PC-3 (cell line): Measurements from ENCODE around the gene SPTLC2. TPM values are rescaled to one million over a fixed set of nuclear protein-coding genes. Genes with fewer than 3 reads are reported as not detected.

Experiments used
- ATAC-seq: fragments of 200-7000 bp; cut with Tn5 transposase; 2 replicates; pipeline ENCODE4 v1.9.1; 2020; ENCODE audit warnings: mild to moderate bottlenecking, moderate library complexity
- BruUV-seq: library from RNA; stranded (reverse); fragments of 400-500 nt; replicated peaks from 2 replicates; lab custom pipeline; 2021; lab: Mats Ljungman, UMichigan
- CTCF ChIA-PET: fragments of 300-600 bp; sonication (Branson Sonifier 250); formaldehyde crosslinking; loops from one replicate; lab custom pipeline; 2022; ENCODE audit warnings: antibody characterized with exemption; lab: Charles Lee
- POLR2A ChIA-PET: fragments of 300-600 bp; sonication (Branson Sonifier 250); formaldehyde crosslinking; loops from one replicate; lab custom pipeline; 2022; ENCODE audit warnings: antibody characterized with exemption; ENCODE audit not compliant: unreplicated experiment; lab: Charles Lee
- DNase-seq: peaks from one replicate; pipeline ENCODE4 v3.0.0-alpha.2; 2015
- H2AFZ ChIP-seq: fragments of 300-600 bp; sonication (generic); 2 replicates; pipeline ENCODE4 v1.6.0; 2016; ENCODE audit warnings: antibody characterized with exemption, low read length
- H3F3A ChIP-seq: fragments of 300-600 bp; sonication (generic); one replicate; pipeline ENCODE4 v1.6.0; 2017; ENCODE audit warnings: antibody characterized with exemption, low read length, control low read depth, mild to moderate bottlenecking; ENCODE audit not compliant: unreplicated experiment
- H3K27ac ChIP-seq: fragments of 300-600 bp; sonication (generic); 2 replicates; pipeline ENCODE4 v1.5.1; 2016; ENCODE audit warnings: mild to moderate bottlenecking, low read length
- H3K27me3 ChIP-seq: fragments of 300-600 bp; sonication (generic); 2 replicates; pipeline ENCODE4 v1.6.1; 2016; ENCODE audit warnings: low read length, mixed read lengths
- H3K36me3 ChIP-seq: fragments of 300-600 bp; sonication (generic); 2 replicates; pipeline ENCODE4 v1.6.1; 2016; ENCODE audit warnings: low read depth, mixed run types, low read length, mixed read lengths
- H3K4me1 ChIP-seq: fragments of 300-600 bp; sonication (generic); 2 replicates; pipeline ENCODE4 v1.5.1; 2016; ENCODE audit warnings: low read length; ENCODE audit not compliant: insufficient read depth
- H3K4me2 ChIP-seq: fragments of 300-600 bp; sonication (generic); 2 replicates; pipeline ENCODE4 v1.6.0; 2016; ENCODE audit warnings: low read length
- H3K4me3 ChIP-seq: fragments of 300-600 bp; sonication (generic); 2 replicates; pipeline ENCODE4 v1.5.1; 2016; ENCODE audit warnings: mild to moderate bottlenecking, low read length, mixed read lengths
- H3K79me2 ChIP-seq: fragments of 300-600 bp; sonication (generic); 2 replicates; pipeline ENCODE4 v1.6.1; 2017; ENCODE audit warnings: low read length, mixed read lengths
- H3K9ac ChIP-seq: fragments of 300-600 bp; sonication (generic); 2 replicates; pipeline ENCODE4 v1.6.0; 2016; ENCODE audit warnings: mild to moderate bottlenecking, low read length
- H3K9me2 ChIP-seq: fragments of 300-600 bp; sonication (generic); replicated peaks from 2 replicates; pipeline ENCODE4 v1.6.1; 2016; ENCODE audit warnings: mixed run types, low read length, mixed read lengths
- H3K9me3 ChIP-seq: fragments of 300-600 bp; sonication (generic); 2 replicates; pipeline ENCODE4 v1.6.1; 2016; ENCODE audit warnings: low read length, mixed read lengths
- H4K20me1 ChIP-seq: fragments of 300-600 bp; sonication (generic); 2 replicates; pipeline ENCODE4 v1.6.1; 2016; ENCODE audit warnings: low read length, mixed read lengths
- CTCF ChIP-seq: fragments of 300-600 bp; sonication (generic); conservative IDR thresholded peaks from 2 replicates; pipeline ENCODE4 v1.5.1; 2017; ENCODE audit warnings: antibody characterized with exemption, low read depth, mild to moderate bottlenecking, low read length
- EZH2 ChIP-seq: fragments of 300-600 bp; sonication (generic); IDR thresholded peaks from one replicate; pipeline ENCODE4 v1.6.1; 2017; ENCODE audit warnings: antibody characterized with exemption, mild to moderate bottlenecking, low read length; ENCODE audit not compliant: unreplicated experiment
- EZH2phosphoT487 ChIP-seq: fragments of 300-600 bp; sonication (generic); IDR thresholded peaks from 2 replicates; pipeline ENCODE4 v1.6.1; 2018; ENCODE audit warnings: mild to moderate bottlenecking, antibody characterized with exemption, low read length, borderline replicate concordance
- intact Hi-C: fragments of 100-400 bp; cut with micrococcal nuclease; formaldehyde crosslinking; loops from 2 replicates; pipeline ENCODE4 v1.9.0; 2023
- total RNA-seq: library from RNA; depleted of rRNA; stranded (reverse); fragments of >200 nt; gene quantifications from 2 replicates; pipeline ENCODE4 v1.2.3, GENCODE V29; 2014

The SPTLC2 gene
- total RNA-seq, 1 experiment from 2014 or later, result 27.6 TPM

- Histone ChIP-seq H3K27me3 (no peaks in the 10 kb centered on the region), H3K9ac (no peak overlapping the region), H3K4me1 (peaks cover 6% of the 10 kb centered on the region; the same call in 1 of the 2 replicates), H4K20me1 (no peaks in the 10 kb centered on the region), H3K27ac (no peak overlapping the region), H2AFZ (no peak overlapping the region), H3K9me3 (no peaks in the 10 kb centered on the region), H3F3A (no peaks in the 10 kb centered on the region), H3K36me3 (no peaks in the 10 kb centered on the region), H3K79me2 (no peaks in the 10 kb centered on the region), H3K4me2 (no peak overlapping the region), H3K9me2 (no peaks in the 10 kb centered on the region), H3K4me3 (no peak overlapping the region)
- DNase-seq, result no peak
- ChIA-PET POLR2A (no interaction called here), CTCF (no interaction called here)
- no TSS peak for BruUV-seq
- TF ChIP-seq CTCF (no peak), EZH2 (no peak), EZH2phosphoT487 (no peak)
- ATAC-seq, result no peak
- intact Hi-C loops, result no loop called here
Measured at GRCh38 chr14:77660754-77661153, 44.3 kb upstream of the SPTLC2 start.

- intact Hi-C loops, result no loop called here
- Histone ChIP-seq H3K9ac (no peak overlapping the region), H2AFZ (no peak overlapping the region), H3K4me1 (peaks cover 6% of the 10 kb centered on the region; the same call in 1 of the 2 replicates), H3F3A (no peaks in the 10 kb centered on the region), H4K20me1 (no peaks in the 10 kb centered on the region), H3K9me3 (no peaks in the 10 kb centered on the region), H3K27me3 (no peaks in the 10 kb centered on the region), H3K36me3 (no peaks in the 10 kb centered on the region), H3K4me2 (no peak overlapping the region), H3K4me3 (no peak overlapping the region), H3K9me2 (no peaks in the 10 kb centered on the region), H3K79me2 (no peaks in the 10 kb centered on the region), H3K27ac (no peak overlapping the region)
- ChIA-PET POLR2A (no interaction called here), CTCF (no interaction called here)
- ATAC-seq, result no peak
- no peak for DNase-seq
- no TSS peak for BruUV-seq
- TF ChIP-seq CTCF, result no peak
- TF ChIP-seq EZH2phosphoT487, result no peak
- no peak for TF ChIP-seq EZH2
Measured at GRCh38 chr14:77659831-77660230, 43.4 kb upstream of the SPTLC2 start.

- Histone ChIP-seq H2AFZ (no peak overlapping the region), H3K27me3 (no peaks in the 10 kb centered on the region), H3K9ac (no peak overlapping the region), H3K27ac (no peak overlapping the region), H4K20me1 (no peaks in the 10 kb centered on the region), H3K4me2 (no peak overlapping the region), H3K4me1 (no peaks in the 10 kb centered on the region), H3K9me2 (no peaks in the 10 kb centered on the region), H3K79me2 (no peaks in the 10 kb centered on the region), H3F3A (no peaks in the 10 kb centered on the region), H3K36me3 (no peaks in the 10 kb centered on the region), H3K4me3 (no peak overlapping the region), H3K9me3 (no peaks in the 10 kb centered on the region)
- TF ChIP-seq EZH2phosphoT487, result no peak
- ChIA-PET POLR2A (no interaction called here), CTCF (no interaction called here)
- DNase-seq (no peak), ATAC-seq (no peak)
- no TSS peak for BruUV-seq
- intact Hi-C loops, result no loop called here
Measured at GRCh38 chr14:77657280-77657679, 40.8 kb upstream of the SPTLC2 start.
